Neutrophil (primary cell): ENCODE results near the gene WDR7.

Experiments used
- H3K27ac ChIP-seq: fragments of 200-600 bp; sonication (generic); 2 replicates; pipeline ENCODE4 v1.5.1; 2016; ENCODE audit warnings: mild to moderate bottlenecking, moderate library complexity
- H3K27me3 ChIP-seq: fragments of 200-600 bp; sonication (generic); 2 replicates; pipeline ENCODE4 v1.6.0; 2016; ENCODE audit warnings: mild to moderate bottlenecking
- H3K36me3 ChIP-seq: fragments of 200-600 bp; sonication (generic); 2 replicates; pipeline ENCODE4 v1.5.1; 2017
- H3K4me1 ChIP-seq, 2 experiments: fragments of 200-600 bp in 1 of 2; sonication (generic) in 1 of 2; 1 replicate in 1 of 2; 2 replicates in 1 of 2; pipeline versions ENCODE4 v1.5.1 to v1.6.1; 2013 to 2016; ENCODE audit warnings: low read depth in 1 of 2, low read length in 1 of 2, mild to moderate bottlenecking in 1 of 2, moderate library complexity in 1 of 2; ENCODE audit not compliant: control insufficient read depth in 1 of 2, insufficient read depth in 1 of 2
- H3K4me3 ChIP-seq, 2 experiments: fragments of 200-600 bp in 1 of 2; sonication (generic) in 1 of 2; 1 replicate in 1 of 2; 2 replicates in 1 of 2; pipeline ENCODE4 v1.5.1; 2013 to 2016; ENCODE audit warnings: low read depth in 1 of 2, low read length in 1 of 2, mild to moderate bottlenecking in 1 of 2, moderate library complexity in 1 of 2
- H3K9me3 ChIP-seq: fragments of 200-600 bp; sonication (generic); 2 replicates; pipeline ENCODE4 v1.5.1; 2016
- CTCF ChIP-seq: fragments of 200-600 bp; sonication (generic); IDR thresholded peaks from 2 replicates; pipeline ENCODE4 v1.5.1; 2016; ENCODE audit warnings: antibody characterized with exemption

WDR7 gene

GRCh38 chr18:56662902-56663301, 11.7 kb downstream of the WDR7 start:
- no peak for TF ChIP-seq CTCF
- H3K4me1 ChIP-seq: peaks cover 4 to 18% of the 10 kb centered on the region in 2 experiments
- H3K9me3 ChIP-seq: no peaks in the 10 kb centered on the region
- H3K4me3 ChIP-seq: no peak overlapping the region
- no peak overlapping the region for H3K27ac ChIP-seq
- H3K27me3 ChIP-seq: no peaks in the 10 kb centered on the region
- no peaks in the 10 kb centered on the region for H3K36me3 ChIP-seq

GRCh38 chr18:56672391-56672790, 21.2 kb downstream of the WDR7 start:
- H3K27me3 ChIP-seq: no peaks in the 10 kb centered on the region
- no peaks in the 10 kb centered on the region for H3K4me1 ChIP-seq
- TF ChIP-seq CTCF: no peak
- H3K27ac ChIP-seq: no peak overlapping the region
- H3K4me3 ChIP-seq: no peak overlapping the region
- no peaks in the 10 kb centered on the region for H3K9me3 ChIP-seq
- peaks cover 13% of the 10 kb centered on the region for H3K36me3 ChIP-seq

- H3K27ac ChIP-seq: no peak overlapping the region
- peaks cover 13% of the 10 kb centered on the region for H3K36me3 ChIP-seq
- no peak overlapping the region for H3K4me3 ChIP-seq
- no peak for TF ChIP-seq CTCF
- H3K9me3 ChIP-seq: no peaks in the 10 kb centered on the region
- H3K4me1 ChIP-seq: no peaks in the 10 kb centered on the region
- H3K27me3 ChIP-seq: no peaks in the 10 kb centered on the region
These were observed 21.8 kb downstream of the WDR7 start for GRCh38 chr18:56672981-56673380.

- Histone ChIP-seq H3K4me3 (no peak overlapping the region), H3K4me1 (no peaks in the 10 kb centered on the region), H3K27me3 (no peaks in the 10 kb centered on the region), H3K9me3 (no peaks in the 10 kb centered on the region), H3K27ac (no peak overlapping the region), H3K36me3 (peaks cover 13% of the 10 kb centered on the region)
- no peak for TF ChIP-seq CTCF
These were observed 25.5 kb downstream of the WDR7 start for GRCh38 chr18:56676639-56677038.

GRCh38 chr18:56678836-56679565, 27.8 kb downstream of the WDR7 start:
- Histone ChIP-seq H3K4me3 (no peak overlapping the region), H3K9me3 (no peaks in the 10 kb centered on the region), H3K4me1 (no peaks in the 10 kb centered on the region), H3K27ac (no peak overlapping the region), H3K27me3 (no peaks in the 10 kb centered on the region), H3K36me3 (peaks cover 13% of the 10 kb centered on the region)
- no peak for TF ChIP-seq CTCF
